Measurements from ENCODE around the gene RASA3. TPM values are rescaled to one million over a fixed set of nuclear protein-coding genes. Genes with fewer than 3 reads are reported as not detected.

The RASA3 gene
- total RNA-seq, 4 donors from 2014 or later, result 25.0 to 43.1 (median 30.2) TPM

- ATAC-seq, result peak; percentile 52
- peaks cover 0 to 76% (median 25%) of the 10 kb centered on the region in 3 donors for H3K4me1 ChIP-seq
- H3K36me3 ChIP-seq, result peaks cover 0 to 4% of the 10 kb centered on the region in 2 donors
- WGBS, 2 donors (ENCODE audit: low coverage in 1 of 2), result 38 to 68% methylated on average over 2 to 3 of the region's 12 CpGs
- no peaks in the 10 kb centered on the region for H3K9me3 ChIP-seq
- no peaks in the 10 kb centered on the region for H3K27me3 ChIP-seq
- H3K4me3 ChIP-seq, result no peak overlapping the region
- peak overlapping the region in 3 of 4 donors; percentile 27 to 71 (median 29) for H3K27ac ChIP-seq
- no peak for TF ChIP-seq CTCF (IDR thresholded peaks at IDR 0.05)
- no peak for TF ChIP-seq POLR2A (IDR thresholded peaks at IDR 0.05)
- TF ChIP-seq EP300 (IDR thresholded peaks at IDR 0.05), result no peak
- TF ChIP-seq POLR2AphosphoS5 (IDR thresholded peaks at IDR 0.05), result no peak
Observed at GRCh38 chr13:114107686-114108081, 24.7 kb downstream of the RASA3 start.

GRCh38 chr13:114106991-114107685 is 25.3 kb downstream of the RASA3 start:
- no peak overlapping the region for H3K4me3 ChIP-seq
- WGBS, 2 donors (ENCODE audit: low coverage in 1 of 2), result 74 to 77% methylated on average over 4 to 5 of the region's 27 CpGs
- peaks cover 0 to 75% (median 25%) of the 10 kb centered on the region in 3 donors for H3K4me1 ChIP-seq

GRCh38 chr13:114106526-114106925 is 25.9 kb downstream of the RASA3 start:
- peak overlapping the region in 1 of 4 donors; percentile 74 for H3K27ac ChIP-seq
- no peak for TF ChIP-seq EP300 (IDR thresholded peaks at IDR 0.05)
- no peak for TF ChIP-seq POLR2A (IDR thresholded peaks at IDR 0.05)
- no peak for TF ChIP-seq POLR2AphosphoS5 (IDR thresholded peaks at IDR 0.05)
- TF ChIP-seq CTCF (IDR thresholded peaks at IDR 0.05), result no peak
- no peaks in the 10 kb centered on the region for H3K27me3 ChIP-seq
- no peaks in the 10 kb centered on the region for H3K9me3 ChIP-seq
- peaks cover 0 to 75% (median 25%) of the 10 kb centered on the region in 3 donors for H3K4me1 ChIP-seq
- no peak for ATAC-seq
- H3K36me3 ChIP-seq, result peaks cover 0 to 4% of the 10 kb centered on the region in 2 donors
- WGBS, 2 donors (ENCODE audit: low coverage in 1 of 2), result 92 to 95% methylated on average over 9 of the region's 9 CpGs
- H3K4me3 ChIP-seq, result no peak overlapping the region

More at GRCh38 chr13:114106991-114107685, 25.3 kb downstream of the RASA3 start:
- Histone ChIP-seq H3K27ac (peak overlapping the region in 3 of 4 donors; percentile 27 to 71 (median 29)), H3K36me3 (peaks cover 0 to 4% of the 10 kb centered on the region in 2 donors), H3K9me3 (no peaks in the 10 kb centered on the region), H3K27me3 (no peaks in the 10 kb centered on the region)
- no peak for TF ChIP-seq CTCF (IDR thresholded peaks at IDR 0.05)
- TF ChIP-seq POLR2AphosphoS5 (IDR thresholded peaks at IDR 0.05), result no peak
- TF ChIP-seq EP300 (IDR thresholded peaks at IDR 0.05), result no peak
- TF ChIP-seq POLR2A (IDR thresholded peaks at IDR 0.05), result no peak
- no peak for ATAC-seq

- peak; percentile 57 for ATAC-seq
- Histone ChIP-seq H3K4me3 (no peak overlapping the region), H3K27me3 (no peaks in the 10 kb centered on the region), H3K27ac (peak overlapping the region in 3 of 4 donors; percentile 58 to 83 (median 74)), H3K9me3 (no peaks in the 10 kb centered on the region), H3K4me1 (peaks cover 0 to 81% (median 32%) of the 10 kb centered on the region in 3 donors), H3K36me3 (peaks cover 0 to 4% of the 10 kb centered on the region in 2 donors)
- TF ChIP-seq POLR2A (IDR thresholded peaks at IDR 0.05) (no peak), EP300 (IDR thresholded peaks at IDR 0.05) (no peak), CTCF (IDR thresholded peaks at IDR 0.05) (no peak), POLR2AphosphoS5 (IDR thresholded peaks at IDR 0.05) (no peak)
- WGBS, 2 donors (ENCODE audit: low coverage in 1 of 2), result 71 to 74% methylated on average over 12 to 20 of the region's 30 CpGs
Observed at GRCh38 chr13:114105521-114106225, 26.8 kb downstream of the RASA3 start.

All from gastroesophageal sphincter (tissue), 4 donors.